Measurements from ENCODE around the gene MEN1.

DNA sequence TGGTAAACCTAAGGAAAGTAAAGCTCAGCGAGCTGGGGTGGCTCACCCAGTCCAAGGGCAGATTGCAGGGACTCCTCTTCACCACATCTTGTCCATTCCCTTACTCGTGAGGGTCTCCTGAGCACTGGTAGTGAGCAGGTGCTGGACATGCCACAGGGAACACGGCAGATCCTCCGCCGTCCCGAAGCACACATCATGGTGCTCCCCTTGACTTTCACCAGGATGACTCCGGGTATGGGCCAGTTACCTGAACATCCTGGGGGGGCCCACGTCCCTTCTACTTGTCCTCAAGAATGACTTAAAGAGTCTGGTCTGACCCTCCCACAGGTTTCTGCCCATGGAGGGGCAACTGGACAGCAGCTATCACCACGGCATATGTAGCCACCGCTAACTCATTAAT lies 24.0 kb downstream of the MEN1 start:
- TF ChIP-seq DACH1 (IDR thresholded peaks at IDR 0.05; ENCODE audit: partially characterized antibody) (no peak), NR3C1 (CRISPR knock-in tag; IDR thresholded peaks at IDR 0.05) (no peak), ZNF184 (CRISPR knock-in tag; IDR thresholded peaks at IDR 0.05) (no peak), POLR2AphosphoS5 (IDR thresholded peaks at IDR 0.05; ENCODE audit: control insufficient read depth, insufficient read depth, low read depth, low read length) (no peak), SMAD2 (IDR thresholded peaks at IDR 0.05; ENCODE audit: low read depth, low read length) (no peak), TGIF2 (CRISPR knock-in tag; IDR thresholded peaks at IDR 0.05) (no peak), NRF1 (conservative IDR thresholded peaks at IDR 0.05 in 1 of 2, IDR thresholded peaks at IDR 0.05 in 1 of 2) (no peak), NCOA1 (IDR thresholded peaks at IDR 0.05; ENCODE audit: low read depth) (no peak)
- TF ChIP-seq, protein P1, sequence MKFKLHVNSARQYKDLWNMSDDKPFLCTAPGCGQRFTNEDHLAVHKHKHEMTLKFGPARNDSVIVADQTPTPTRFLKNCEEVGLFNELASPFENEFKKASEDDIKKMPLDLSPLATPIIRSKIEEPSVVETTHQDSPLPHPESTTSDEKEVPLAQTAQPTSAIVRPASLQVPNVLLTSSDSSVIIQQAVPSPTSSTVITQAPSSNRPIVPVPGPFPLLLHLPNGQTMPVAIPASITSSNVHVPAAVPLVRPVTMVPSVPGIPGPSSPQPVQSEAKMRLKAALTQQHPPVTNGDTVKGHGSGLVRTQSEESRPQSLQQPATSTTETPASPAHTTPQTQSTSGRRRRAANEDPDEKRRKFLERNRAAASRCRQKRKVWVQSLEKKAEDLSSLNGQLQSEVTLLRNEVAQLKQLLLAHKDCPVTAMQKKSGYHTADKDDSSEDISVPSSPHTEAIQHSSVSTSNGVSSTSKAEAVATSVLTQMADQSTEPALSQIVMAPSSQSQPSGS (CRISPR knock-in tag; IDR thresholded peaks at IDR 0.05), result no peak
- TF ChIP-seq, protein P2, sequence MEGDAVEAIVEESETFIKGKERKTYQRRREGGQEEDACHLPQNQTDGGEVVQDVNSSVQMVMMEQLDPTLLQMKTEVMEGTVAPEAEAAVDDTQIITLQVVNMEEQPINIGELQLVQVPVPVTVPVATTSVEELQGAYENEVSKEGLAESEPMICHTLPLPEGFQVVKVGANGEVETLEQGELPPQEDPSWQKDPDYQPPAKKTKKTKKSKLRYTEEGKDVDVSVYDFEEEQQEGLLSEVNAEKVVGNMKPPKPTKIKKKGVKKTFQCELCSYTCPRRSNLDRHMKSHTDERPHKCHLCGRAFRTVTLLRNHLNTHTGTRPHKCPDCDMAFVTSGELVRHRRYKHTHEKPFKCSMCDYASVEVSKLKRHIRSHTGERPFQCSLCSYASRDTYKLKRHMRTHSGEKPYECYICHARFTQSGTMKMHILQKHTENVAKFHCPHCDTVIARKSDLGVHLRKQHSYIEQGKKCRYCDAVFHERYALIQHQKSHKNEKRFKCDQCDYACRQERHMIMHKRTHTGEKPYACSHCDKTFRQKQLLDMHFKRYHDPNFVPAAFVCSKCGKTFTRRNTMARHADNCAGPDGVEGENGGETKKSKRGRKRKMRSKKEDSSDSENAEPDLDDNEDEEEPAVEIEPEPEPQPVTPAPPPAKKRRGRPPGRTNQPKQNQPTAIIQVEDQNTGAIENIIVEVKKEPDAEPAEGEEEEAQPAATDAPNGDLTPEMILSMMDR (IDR thresholded peaks at IDR 0.05 in 2 of 3, conservative IDR thresholded peaks at IDR 0.05 in 1 of 3; ENCODE audit: insufficient read depth in 2 of 3, low read depth in 1 of 3, low read length in 3 of 3), result no peak
